Measurements from ENCODE around the gene TLE1.

DNA sequence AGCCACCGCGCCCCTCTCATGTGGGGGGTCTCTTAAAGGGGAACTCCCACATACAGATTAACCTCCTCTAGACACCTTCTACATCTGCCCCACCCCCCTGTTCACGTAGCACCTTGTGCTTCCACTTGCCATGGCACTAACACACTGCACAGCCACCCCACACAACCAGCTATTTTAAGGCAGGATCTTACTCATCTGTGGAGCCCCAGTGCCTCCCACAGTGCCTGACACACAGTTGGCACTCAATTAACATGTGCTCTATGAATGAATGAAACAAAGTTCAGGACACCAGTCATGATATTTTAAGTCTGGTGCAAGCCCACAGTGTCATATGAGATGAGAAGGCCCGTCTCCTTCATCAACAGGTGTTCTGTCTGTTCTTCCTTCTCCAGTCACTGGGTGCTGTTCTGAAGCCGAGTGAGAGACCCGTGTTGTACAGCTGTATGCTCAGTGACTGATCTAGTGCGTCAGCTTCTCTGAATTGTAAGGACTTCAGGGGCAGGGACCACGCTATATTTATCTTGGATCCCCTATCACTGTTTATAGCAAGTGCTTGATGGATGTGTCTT lies 149.1 kb downstream of the TLE1 start:
- TF ChIP-seq, protein P1, sequence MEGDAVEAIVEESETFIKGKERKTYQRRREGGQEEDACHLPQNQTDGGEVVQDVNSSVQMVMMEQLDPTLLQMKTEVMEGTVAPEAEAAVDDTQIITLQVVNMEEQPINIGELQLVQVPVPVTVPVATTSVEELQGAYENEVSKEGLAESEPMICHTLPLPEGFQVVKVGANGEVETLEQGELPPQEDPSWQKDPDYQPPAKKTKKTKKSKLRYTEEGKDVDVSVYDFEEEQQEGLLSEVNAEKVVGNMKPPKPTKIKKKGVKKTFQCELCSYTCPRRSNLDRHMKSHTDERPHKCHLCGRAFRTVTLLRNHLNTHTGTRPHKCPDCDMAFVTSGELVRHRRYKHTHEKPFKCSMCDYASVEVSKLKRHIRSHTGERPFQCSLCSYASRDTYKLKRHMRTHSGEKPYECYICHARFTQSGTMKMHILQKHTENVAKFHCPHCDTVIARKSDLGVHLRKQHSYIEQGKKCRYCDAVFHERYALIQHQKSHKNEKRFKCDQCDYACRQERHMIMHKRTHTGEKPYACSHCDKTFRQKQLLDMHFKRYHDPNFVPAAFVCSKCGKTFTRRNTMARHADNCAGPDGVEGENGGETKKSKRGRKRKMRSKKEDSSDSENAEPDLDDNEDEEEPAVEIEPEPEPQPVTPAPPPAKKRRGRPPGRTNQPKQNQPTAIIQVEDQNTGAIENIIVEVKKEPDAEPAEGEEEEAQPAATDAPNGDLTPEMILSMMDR (conservative IDR thresholded peaks at IDR 0.05; ENCODE audit: low read depth, low read length) = no peak
- no peak for TF ChIP-seq EZH2 (IDR thresholded peaks at IDR 0.05; ENCODE audit: low read length, unreplicated experiment)

Data from PC-3 (cell line).